AG10803 (cell line): ENCODE results near the gene GLCCI1.
"Not testable (repeated sequence)": the region's sequence is repeated elsewhere in the genome, so short reads cannot be mapped to it uniquely, and the experiment has no call there.

Source experiments
- DNase-seq: peaks from one replicate; pipeline ENCODE4 v3.0.0; 2010; ENCODE audit warnings: low read depth
- H3K4me3 ChIP-seq: 2 replicates; pipeline ENCODE4 v1.5.1; 2011; ENCODE audit warnings: mild to moderate bottlenecking, low read length, control low read depth
- CTCF ChIP-seq: conservative IDR thresholded peaks from 2 replicates; pipeline ENCODE4 v1.5.1; 2011; ENCODE audit warnings: mild to moderate bottlenecking, low read length, control low read depth, inconsistent platforms

Gene GLCCI1

DNA sequence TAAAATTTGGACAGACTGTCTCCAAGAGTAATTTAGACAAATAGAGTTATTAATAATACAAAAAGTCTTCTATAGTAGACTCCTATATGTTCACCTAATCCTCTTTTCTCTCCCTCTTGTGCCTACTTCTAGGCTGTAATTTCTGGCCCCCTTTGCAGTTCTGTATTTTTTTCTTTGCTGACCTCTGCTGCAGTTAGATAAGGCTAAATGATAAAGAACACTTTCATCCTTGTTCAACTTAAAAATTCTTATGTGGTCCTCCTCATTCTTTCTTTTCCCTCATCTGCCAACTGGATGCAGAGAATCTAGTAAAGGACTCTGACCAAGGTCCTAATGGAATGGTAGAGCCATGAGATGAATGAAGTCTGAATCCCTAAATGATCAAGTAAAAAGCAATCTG lies 20.1 kb downstream of the GLCCI1 start:
- DNase-seq, result no peak
- no peak overlapping the region for H3K4me3 ChIP-seq
- no peak for TF ChIP-seq CTCF

DNA sequence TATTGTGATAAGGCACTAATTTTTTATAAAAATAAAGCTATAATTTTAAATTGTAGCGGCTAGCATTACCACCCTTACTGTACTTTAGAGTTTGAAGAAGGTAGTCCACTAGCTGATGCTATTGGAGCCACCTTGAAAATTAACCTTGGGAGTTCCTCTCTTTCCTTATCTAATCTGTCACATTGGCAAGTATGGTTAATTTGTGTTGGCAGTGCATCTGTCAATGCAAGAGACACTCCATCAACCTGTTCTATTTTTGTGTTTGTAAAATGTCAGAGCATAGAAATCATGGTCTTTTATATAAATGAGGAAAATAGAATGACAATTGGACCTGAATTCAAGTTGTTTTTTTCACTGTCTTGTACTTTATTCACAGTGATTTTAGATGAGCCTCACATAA lies 20.5 kb downstream of the GLCCI1 start:
- no peak for DNase-seq
- no peak for TF ChIP-seq CTCF
- no peak overlapping the region for H3K4me3 ChIP-seq

GRCh38 chr7:7989616-7990440 lies 21.2 kb downstream of the GLCCI1 start:
- no peak overlapping the region for H3K4me3 ChIP-seq
- TF ChIP-seq CTCF, result no peak
- no peak for DNase-seq

DNA sequence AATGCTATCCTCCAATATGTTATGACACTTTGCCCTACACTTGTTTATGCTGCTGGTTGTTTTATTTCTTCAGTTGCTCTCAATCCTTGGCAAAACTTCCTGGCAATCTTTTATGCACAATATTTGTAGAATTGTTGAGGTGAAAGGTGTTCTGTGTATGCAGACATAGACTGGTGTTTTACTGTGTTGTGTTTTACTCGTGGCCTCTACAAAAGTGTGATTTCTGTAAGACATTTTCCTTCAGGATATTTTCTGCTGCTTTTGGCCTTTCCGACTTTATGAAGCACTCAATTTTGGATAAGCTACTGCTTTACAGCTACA lies 21.8 kb downstream of the GLCCI1 start:
- no peak for DNase-seq
- H3K4me3 ChIP-seq, result no peak overlapping the region
- no peak for TF ChIP-seq CTCF

DNA sequence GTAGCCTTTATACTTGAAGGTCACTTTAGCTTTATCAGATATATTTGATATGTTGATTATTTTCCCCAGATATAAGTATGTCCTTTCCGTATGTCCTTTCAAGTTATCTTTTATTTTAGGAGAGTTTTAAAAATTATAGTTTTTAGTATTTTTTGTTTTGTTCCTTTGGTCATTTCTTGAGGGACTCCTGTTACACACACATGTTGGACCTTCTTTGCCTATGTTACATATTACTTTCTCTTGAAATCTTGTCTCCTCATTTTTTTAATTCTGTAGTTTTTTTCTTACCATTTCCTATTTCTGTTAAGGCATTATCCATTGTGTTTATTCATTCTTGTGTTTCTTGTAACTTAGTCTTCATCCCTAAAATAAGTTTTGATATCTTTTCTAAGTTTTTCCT lies 23.9 kb downstream of the GLCCI1 start:
- H3K4me3 ChIP-seq, result no peak overlapping the region
- DNase-seq, result no peak
- TF ChIP-seq CTCF, result no peak

DNA sequence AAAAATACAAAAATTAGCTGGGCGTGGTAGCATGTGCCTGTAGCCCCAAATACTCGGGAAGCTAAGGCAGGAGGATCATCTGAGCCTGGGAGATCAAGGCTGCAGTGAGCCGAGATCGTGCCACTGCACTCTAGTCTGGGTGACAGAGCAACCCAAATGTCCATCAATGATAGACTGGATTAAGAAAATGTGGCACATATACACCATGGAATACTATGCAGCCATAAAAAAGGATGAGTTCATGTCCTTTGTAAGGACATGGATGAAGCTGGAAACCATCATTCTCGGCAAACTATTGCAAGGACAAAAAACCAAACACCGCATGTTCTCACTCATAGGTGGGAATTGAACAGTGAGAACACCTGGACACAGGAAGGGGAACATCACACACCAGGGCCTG lies 26.8 kb downstream of the GLCCI1 start:
- DNase-seq, H3K4me3 ChIP-seq: not testable (repeated sequence)

DNA sequence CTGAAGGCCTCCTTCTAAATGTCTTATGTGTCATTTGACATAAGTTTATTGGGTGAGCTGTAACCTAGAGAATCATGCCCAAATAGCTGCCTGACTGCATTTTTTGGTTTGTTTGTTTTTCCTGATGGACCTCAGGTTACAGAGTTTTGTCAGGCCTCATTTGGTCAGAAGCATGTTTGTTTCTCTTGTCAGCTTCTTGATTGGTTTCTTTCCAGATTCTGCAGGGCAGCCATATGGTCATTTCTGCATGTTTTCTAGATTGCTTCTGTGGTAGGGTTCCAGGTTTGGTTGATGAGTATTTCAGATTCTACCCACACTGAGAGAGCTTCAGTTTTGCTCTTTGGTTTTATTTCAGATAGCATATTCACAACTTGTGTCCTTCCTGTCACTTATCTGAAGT lies 28.0 kb downstream of the GLCCI1 start:
- DNase-seq, result peak; percentile 52
- TF ChIP-seq CTCF, result no peak
- no peak overlapping the region for H3K4me3 ChIP-seq
